Measurements from ENCODE around the gene EPN1.
"Not testable (repeated sequence)": the region's sequence is repeated elsewhere in the genome, so short reads cannot be mapped to it uniquely, and the experiment has no call there.

The EPN1 gene

DNA sequence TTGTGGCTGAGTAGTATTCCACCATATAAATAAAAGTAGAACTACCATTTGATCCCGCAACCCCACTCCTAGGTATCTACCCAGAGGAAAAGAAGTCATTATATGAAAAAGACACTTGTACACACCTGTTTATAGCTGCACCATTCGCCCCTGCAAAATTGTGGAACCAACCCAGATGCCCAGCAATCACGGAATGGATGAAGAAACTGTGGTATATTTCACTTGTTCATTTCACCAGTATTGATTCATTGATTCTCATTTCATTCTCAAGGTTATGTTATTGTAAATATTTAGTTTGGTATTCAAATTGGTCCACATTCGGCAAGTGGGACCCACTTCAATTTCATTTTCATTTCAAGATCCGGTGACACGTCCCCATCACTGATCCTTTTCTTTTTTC, 75.7 kb downstream of the EPN1 start:
- TF ChIP-seq, protein P1, sequence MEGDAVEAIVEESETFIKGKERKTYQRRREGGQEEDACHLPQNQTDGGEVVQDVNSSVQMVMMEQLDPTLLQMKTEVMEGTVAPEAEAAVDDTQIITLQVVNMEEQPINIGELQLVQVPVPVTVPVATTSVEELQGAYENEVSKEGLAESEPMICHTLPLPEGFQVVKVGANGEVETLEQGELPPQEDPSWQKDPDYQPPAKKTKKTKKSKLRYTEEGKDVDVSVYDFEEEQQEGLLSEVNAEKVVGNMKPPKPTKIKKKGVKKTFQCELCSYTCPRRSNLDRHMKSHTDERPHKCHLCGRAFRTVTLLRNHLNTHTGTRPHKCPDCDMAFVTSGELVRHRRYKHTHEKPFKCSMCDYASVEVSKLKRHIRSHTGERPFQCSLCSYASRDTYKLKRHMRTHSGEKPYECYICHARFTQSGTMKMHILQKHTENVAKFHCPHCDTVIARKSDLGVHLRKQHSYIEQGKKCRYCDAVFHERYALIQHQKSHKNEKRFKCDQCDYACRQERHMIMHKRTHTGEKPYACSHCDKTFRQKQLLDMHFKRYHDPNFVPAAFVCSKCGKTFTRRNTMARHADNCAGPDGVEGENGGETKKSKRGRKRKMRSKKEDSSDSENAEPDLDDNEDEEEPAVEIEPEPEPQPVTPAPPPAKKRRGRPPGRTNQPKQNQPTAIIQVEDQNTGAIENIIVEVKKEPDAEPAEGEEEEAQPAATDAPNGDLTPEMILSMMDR (conservative IDR thresholded peaks at IDR 0.05; ENCODE audit: low read depth, low read length), result no peak
- no peak overlapping the region for H3K4me3 ChIP-seq (ENCODE audit: low read length)
- no peak for DNase-seq (ENCODE audit: low read depth)

DNA sequence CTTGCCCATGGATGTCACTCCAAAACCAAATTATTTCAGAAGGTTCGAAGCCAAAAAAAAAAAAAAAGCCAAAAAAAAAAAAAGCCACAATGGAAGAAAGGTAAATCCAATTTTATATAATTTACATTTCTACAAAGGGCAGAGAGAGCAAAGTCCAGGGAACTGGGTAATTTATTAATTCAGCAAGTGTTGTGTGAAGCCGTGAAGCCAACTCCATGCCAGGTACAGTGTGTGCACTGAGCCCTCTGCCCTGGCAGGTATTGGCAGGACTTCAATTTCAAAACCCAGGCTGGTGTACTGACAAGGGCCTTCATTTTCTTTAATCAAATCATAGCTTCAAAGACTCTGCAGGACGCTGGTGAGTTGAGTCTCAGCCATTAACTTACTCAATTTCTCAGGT, 78.4 kb downstream of the EPN1 start:
- DNase-seq (ENCODE audit: low read depth), result no peak

DNA sequence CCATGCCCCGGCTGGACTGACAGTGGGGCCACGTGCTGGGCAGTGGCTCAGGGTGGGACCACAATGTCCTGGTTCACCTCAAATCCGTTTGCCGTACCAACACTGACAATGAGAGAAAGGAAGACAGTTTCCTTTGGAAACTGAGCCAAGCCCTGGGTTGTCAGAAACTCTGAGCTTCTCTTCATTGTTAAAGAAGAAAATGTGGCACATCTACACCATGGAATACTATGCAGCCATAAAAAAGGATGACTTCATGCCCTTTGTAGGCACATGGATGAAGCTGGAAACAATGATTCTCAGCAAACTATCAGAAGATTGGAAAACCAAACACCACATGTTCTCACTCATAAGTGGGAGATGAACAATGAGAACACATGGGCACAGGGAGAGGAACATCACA, 81.8 kb downstream of the EPN1 start:
- not testable (repeated sequence) for DNase-seq (ENCODE audit: low read depth); H3K4me3 ChIP-seq (ENCODE audit: low read length)

More for the DNA sequence above, 78.4 kb downstream of the EPN1 start:
- TF ChIP-seq, protein P1 (conservative IDR thresholded peaks at IDR 0.05; ENCODE audit: low read depth, low read length), result no peak
- H3K4me3 ChIP-seq (ENCODE audit: low read length), result no peak overlapping the region

DNA sequence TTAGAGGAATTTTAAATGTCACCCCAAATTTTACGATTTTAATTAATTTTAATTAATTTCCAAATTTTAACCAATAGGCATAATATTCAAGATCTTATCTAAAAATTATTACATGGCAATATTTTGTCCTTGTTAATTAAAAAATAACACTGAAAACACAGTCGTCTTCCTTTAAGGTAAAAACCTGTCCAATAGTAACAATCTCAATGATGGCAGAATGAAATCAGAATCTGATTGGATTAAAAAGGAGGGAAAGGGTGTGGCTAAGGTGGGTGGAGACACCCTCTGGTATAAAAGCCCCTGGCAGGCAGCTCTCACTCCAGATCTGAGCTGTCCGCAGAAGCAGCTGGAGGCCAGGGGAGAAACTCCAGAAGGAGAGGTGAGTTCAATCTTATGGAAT, 83.8 kb downstream of the EPN1 start, which contains the start of gene RFPL4A:
RFPL4A (plus strand) TSS at position 301 of the 400 bp plus-strand sequence. CDS start 2,704 bp downstream, outside the sequence.
- not testable (repeated sequence) for DNase-seq (ENCODE audit: low read depth); H3K4me3 ChIP-seq (ENCODE audit: low read length)

Measured in retinal pigment epithelial cell (primary cell).